GM18867 (cell line): ENCODE data around the gene MIOS.
A peak's percentile ranks its signal among the peaks of the same experiment; 100 is the strongest.

Experiments used
- ATAC-seq: cut with Tn5 transposase; IDR thresholded peaks from one replicate; pipeline ENCODE4 v1.9.1; 2021; ENCODE audit warnings: mild to moderate bottlenecking, moderate library complexity; ENCODE audit not compliant: unreplicated experiment

MIOS gene

GRCh38 chr7:7581531-7582179 is 15.0 kb downstream of the MIOS start:
- no peak for ATAC-seq

GRCh38 chr7:7582596-7582995 is 15.9 kb downstream of the MIOS start:
- ATAC-seq = no peak

DNA sequence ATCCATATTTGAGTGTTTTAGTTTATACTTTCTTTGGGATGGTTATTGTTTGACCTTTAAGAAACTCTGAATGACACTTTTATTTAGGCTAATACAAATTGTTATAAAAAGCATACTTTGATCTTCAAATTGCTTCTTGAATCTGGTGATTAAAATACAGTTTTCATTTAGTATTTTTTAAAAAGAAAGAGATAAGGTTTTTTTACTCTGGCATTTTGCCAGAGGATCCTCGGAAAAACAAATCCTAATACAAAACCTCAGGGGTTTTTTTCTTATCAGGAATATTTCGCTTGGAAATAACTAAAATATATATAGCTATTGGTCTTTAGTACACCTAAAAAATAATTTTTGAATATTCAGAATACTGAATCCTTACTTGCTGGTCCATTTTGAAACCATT is 17.0 kb downstream of the MIOS start:
- no peak for ATAC-seq

DNA sequence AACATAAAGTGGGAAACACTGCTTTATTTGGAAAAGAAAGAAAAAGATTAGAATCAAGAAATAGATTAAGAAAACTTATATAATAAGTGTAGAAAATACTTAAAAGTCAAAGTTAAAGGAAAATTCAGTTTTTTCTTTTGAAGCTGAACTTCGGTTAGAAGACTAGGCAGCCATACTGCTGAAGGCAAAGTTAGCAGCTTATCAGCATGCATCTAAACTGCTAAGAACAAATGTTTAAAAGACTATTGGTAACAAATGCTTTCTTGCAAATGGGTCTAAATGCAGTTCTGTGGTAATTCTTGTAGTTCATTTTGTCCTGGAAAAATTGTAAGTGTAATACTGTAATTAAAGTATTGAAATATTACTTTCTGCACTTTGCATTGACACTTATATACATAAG is 18.0 kb downstream of the MIOS start:
- no peak for ATAC-seq

- no peak for ATAC-seq
Measured at GRCh38 chr7:7585241-7585928, 18.7 kb downstream of the MIOS start.

- no peak for ATAC-seq
Measured at GRCh38 chr7:7595451-7595850, 28.8 kb downstream of the MIOS start.

GRCh38 chr7:7596176-7596575 is 29.5 kb downstream of the MIOS start:
- no peak for ATAC-seq

GRCh38 chr7:7607010-7607409 is 40.3 kb downstream of the MIOS start:
- no peak for ATAC-seq

DNA sequence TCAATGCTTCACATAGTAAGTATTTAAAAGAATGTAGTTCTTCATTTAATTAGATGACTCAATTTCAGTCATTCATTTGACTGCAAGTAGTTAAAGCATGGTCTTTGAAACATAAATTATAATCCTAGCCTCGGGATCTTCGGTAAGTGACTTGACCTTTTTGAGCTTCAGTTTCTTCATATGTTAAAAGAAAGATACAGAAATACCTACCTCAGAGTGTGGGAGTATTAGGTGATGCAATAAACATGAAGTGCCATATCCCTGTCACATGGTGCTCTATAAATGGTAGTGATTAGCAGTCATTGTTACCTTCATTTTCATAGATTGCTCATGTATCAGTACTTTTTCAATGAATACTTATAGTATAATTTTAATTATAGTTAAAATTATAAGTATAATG is 42.6 kb downstream of the MIOS start:
- no peak for ATAC-seq

GRCh38 chr7:7612519-7612918 is 45.8 kb downstream of the MIOS start:
- no peak for ATAC-seq

- no peak for ATAC-seq
Measured at GRCh38 chr7:7613210-7613609, 46.5 kb downstream of the MIOS start.

- no peak for ATAC-seq
Measured at GRCh38 chr7:7614018-7614741, 47.5 kb downstream of the MIOS start.

GRCh38 chr7:7617550-7617949 is 50.9 kb downstream of the MIOS start:
- no peak for ATAC-seq

DNA sequence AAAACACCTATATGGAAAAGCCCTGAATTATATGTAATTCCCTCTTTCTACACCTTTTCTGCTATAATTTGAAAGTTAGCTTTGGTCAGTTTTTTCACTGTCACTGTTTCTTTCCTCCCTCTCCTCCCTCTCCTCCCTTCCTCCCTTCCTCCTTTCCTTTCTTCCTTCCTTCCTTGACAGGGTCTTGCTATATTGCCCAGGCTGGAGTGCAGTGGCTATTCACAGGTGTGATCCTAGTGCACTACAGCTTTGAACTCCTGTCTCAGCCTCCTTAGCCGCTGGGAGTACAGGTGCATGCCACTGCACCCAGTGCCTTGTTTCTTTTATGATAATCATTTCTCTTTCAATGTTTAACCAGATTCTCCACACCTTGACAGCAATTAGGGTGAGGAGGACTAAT is 51.7 kb downstream of the MIOS start:
- ATAC-seq = no peak

DNA sequence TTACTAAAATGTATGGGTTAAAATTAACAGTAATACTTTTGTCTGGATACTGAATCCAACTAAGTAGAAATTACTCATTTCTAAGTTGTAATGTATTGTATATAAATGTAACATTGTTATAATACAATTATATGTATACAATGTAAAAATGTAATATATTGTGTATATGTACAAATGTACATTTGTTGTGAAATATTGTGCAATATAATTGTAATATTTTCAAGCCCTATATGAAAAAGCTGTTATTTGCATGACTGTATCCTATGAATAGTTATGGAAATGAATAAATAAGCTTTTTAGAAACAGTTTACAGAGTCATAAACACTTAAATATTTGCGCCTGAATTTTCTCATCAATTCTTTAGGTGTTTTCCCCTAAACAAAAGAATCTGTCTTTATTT is 53.6 kb downstream of the MIOS start:
- no peak for ATAC-seq

DNA sequence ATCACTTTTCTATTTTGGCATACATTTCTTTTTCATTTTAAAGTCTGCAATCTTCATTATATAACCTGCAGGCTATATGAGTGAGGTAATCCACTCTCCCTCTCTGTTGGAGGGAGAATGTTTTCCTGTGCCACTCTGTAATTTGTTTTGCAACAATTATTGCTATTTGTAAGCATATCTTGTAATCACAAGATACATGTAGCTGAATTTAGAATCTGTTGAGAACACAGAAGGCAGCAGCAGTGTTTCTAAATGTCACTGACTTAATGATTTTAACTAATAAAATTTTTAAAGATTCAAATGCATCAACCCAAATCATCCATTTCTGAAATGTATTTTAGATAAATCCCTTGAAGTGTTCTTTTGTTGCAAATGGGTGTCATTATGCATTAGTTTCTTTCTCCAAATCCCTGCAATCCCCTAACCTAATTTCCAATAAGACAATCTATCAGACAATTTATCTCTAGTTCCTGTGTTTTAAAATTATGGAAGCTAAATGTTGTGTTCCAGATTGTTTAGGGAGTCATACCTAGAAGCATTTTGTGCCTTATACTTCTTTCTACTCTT is 54.0 kb downstream of the MIOS start:
- no peak for ATAC-seq

DNA sequence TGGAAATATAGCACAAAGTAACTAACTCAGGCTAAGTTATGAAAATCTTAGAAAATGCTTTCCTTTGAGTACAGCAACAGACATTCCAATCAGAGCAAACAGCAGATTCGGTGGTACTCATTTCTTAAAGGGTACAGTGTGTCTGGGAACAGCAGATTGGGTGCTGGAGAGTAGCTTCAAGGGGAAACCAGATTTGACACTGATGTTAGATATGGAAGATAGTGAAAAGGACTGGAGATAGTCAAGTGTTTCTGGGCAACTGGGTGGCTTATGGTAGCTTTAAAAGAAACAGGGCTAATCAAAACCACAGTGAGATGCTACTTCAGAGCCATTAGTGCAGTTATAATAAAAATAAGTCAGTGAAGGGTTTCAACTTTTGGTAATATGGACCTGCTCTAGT is 61.8 kb downstream of the MIOS start:
- ATAC-seq = no peak

DNA sequence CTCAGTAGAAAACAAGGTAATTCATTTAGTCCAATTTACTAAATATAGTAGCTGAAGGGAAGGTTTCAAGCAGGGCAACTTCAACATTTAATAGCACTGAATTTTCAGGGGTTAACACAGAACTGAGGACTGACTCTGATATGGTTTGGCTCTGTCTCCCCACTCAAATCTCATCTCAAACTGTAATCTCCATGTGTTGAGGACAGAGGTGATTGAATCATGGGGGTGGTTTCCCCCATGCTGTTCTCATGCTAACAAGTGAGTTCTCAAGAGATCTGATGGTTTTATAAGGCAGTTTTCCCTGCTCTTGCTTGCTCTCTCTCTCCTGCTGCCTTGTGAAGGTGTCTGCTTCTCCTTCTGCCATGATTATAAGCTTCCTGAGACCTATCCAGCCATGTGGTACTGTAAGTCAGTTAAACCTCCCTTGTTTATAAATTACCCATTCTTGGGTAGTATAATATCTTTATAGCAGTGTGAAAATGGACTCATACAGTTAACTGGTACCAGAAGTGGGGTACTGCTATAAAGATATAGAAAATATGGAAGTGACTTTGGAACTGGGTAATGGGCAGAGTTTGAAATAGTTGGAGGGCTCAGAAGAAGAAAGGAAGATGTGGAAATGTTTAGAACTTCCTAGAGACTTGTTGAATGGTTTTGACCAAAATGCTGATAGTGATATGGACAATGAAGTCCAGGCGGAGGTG is 64.1 kb downstream of the MIOS start:
- no peak for ATAC-seq

- ATAC-seq = no peak
Measured at GRCh38 chr7:7639421-7639820, 72.7 kb downstream of the MIOS start.

- ATAC-seq = peak; percentile 18
Measured at GRCh38 chr7:7639847-7640220, 73.2 kb downstream of the MIOS start.
